ENCODE data around the gene INPP4A. TPM values are rescaled to one million over a fixed set of nuclear protein-coding genes. Genes with fewer than 3 reads are reported as not detected.

The INPP4A gene
- polyA plus RNA-seq, 1 of the 3 experiments (the other 2 are of a cell fraction): 15.0 TPM

DNA sequence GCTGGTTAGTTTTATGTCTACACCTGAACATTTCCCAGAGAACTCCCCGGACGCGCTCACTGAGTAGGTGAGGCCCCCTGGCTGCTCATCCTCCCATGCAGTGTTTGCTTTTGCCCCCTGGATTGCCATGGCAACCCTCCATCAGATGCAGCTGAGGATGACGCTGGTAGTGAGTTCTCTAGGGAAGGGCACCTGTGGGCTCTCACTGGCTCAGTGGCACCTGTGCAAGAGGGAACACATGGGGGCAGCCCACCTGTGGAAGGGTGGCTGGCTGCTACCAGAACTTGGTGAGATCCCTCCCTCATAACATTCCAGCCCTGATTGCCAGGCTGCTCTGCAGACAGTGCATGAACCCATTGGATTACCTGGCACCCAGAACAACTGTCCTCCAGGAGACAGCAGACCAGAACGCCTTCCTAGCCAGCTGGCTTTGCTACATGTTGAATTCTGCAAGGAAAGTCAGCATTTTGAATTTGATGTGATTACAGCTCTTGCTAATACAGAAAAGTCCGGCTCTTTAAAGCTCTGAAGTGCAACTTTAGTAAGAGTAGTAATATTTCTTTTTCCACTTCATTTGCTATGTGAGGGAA lies 142.0 kb downstream of the INPP4A start:
- H3K9ac ChIP-seq: no peak overlapping the region
- H3K9me3 ChIP-seq: no peaks in the 10 kb centered on the region
- H3K79me2 ChIP-seq (ENCODE audit: insufficient read depth): no peaks in the 10 kb centered on the region
- peaks cover 0 to 39% of the 10 kb centered on the region in 2 experiments for H3K36me3 ChIP-seq (replicated peaks in 1 of 2; ENCODE audit: control insufficient read depth in 1 of 2, insufficient read depth in 2 of 2, low read length in 1 of 2)
- WGBS (ENCODE audit: low lambda C conversion rate): 93% methylated on average over 6 of the region's 6 CpGs
- H3K4me2 ChIP-seq: no peak overlapping the region
- H3K27ac ChIP-seq (ENCODE audit: low read depth in 2 of 2, low read length in 1 of 2): no peak overlapping the region
- H3K4me1 ChIP-seq (ENCODE audit: control insufficient read depth in 1 of 2, insufficient read depth in 2 of 2, low read depth in 1 of 2, low read length in 1 of 2): no peaks in the 10 kb centered on the region
- peaks cover 2% of the 10 kb centered on the region for H3F3A ChIP-seq (replicated peaks; ENCODE audit: insufficient read depth)
- H3K9me2 ChIP-seq: no peaks in the 10 kb centered on the region
- H3K27me3 ChIP-seq (ENCODE audit: insufficient read depth): no peaks in the 10 kb centered on the region
- CTCF ChIA-PET: interaction anchor here (1.2 kb wide), 3 partner anchors 9 to 173 kb away, joined by 3 to 4 read pairs (median 4); no protein-coding TSS in a partner anchor
- no peak overlapping the region for H2AFZ ChIP-seq (ENCODE audit: low read depth)
- H3K4me3 ChIP-seq (ENCODE audit: low read depth in 2 of 2, low read length in 1 of 2): no peak overlapping the region
- H4K20me1 ChIP-seq (ENCODE audit: insufficient read depth): no peaks in the 10 kb centered on the region
- POLR2A ChIA-PET: no interaction called here
- TF ChIP-seq NRF1 (IDR thresholded peaks at IDR 0.05; ENCODE audit: low read depth, low read length) (no peak), YY1 (IDR thresholded peaks at IDR 0.05; ENCODE audit: low read depth) (no peak), SMC3 (IDR thresholded peaks at IDR 0.05; ENCODE audit: low read depth, low read length) (no peak), FOXJ3 (CRISPR knock-in tag; IDR thresholded peaks at IDR 0.05) (no peak), TAF1 (IDR thresholded peaks at IDR 0.05; ENCODE audit: borderline replicate concordance, low read depth, low read length) (no peak), POLR2AphosphoS5 (IDR thresholded peaks at IDR 0.05; ENCODE audit: low read depth, low read length) (no peak), RCOR1 (IDR thresholded peaks at IDR 0.05; ENCODE audit: low read length) (no peak), NFIC (IDR thresholded peaks at IDR 0.05; ENCODE audit: borderline replicate concordance) (no peak), GATA2 (CRISPR knock-in tag; IDR thresholded peaks at IDR 0.05) (no peak)
- TF ChIP-seq, protein P1, sequence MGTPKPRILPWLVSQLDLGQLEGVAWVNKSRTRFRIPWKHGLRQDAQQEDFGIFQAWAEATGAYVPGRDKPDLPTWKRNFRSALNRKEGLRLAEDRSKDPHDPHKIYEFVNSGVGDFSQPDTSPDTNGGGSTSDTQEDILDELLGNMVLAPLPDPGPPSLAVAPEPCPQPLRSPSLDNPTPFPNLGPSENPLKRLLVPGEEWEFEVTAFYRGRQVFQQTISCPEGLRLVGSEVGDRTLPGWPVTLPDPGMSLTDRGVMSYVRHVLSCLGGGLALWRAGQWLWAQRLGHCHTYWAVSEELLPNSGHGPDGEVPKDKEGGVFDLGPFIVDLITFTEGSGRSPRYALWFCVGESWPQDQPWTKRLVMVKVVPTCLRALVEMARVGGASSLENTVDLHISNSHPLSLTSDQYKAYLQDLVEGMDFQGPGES (IDR thresholded peaks at IDR 0.05; ENCODE audit: low read depth, low read length): no peak
- TF ChIP-seq, protein P2, sequence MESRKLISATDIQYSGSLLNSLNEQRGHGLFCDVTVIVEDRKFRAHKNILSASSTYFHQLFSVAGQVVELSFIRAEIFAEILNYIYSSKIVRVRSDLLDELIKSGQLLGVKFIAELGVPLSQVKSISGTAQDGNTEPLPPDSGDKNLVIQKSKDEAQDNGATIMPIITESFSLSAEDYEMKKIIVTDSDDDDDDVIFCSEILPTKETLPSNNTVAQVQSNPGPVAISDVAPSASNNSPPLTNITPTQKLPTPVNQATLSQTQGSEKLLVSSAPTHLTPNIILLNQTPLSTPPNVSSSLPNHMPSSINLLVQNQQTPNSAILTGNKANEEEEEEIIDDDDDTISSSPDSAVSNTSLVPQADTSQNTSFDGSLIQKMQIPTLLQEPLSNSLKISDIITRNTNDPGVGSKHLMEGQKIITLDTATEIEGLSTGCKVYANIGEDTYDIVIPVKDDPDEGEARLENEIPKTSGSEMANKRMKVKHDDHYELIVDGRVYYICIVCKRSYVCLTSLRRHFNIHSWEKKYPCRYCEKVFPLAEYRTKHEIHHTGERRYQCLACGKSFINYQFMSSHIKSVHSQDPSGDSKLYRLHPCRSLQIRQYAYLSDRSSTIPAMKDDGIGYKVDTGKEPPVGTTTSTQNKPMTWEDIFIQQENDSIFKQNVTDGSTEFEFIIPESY (IDR thresholded peaks at IDR 0.05; ENCODE audit: borderline replicate concordance, low read depth): no peak
- TF ChIP-seq, protein P3, sequence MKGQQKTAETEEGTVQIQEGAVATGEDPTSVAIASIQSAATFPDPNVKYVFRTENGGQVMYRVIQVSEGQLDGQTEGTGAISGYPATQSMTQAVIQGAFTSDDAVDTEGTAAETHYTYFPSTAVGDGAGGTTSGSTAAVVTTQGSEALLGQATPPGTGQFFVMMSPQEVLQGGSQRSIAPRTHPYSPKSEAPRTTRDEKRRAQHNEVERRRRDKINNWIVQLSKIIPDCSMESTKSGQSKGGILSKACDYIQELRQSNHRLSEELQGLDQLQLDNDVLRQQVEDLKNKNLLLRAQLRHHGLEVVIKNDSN (IDR thresholded peaks at IDR 0.05; ENCODE audit: borderline replicate concordance, low read depth): no peak
- DNase-seq: no peak

DNA sequence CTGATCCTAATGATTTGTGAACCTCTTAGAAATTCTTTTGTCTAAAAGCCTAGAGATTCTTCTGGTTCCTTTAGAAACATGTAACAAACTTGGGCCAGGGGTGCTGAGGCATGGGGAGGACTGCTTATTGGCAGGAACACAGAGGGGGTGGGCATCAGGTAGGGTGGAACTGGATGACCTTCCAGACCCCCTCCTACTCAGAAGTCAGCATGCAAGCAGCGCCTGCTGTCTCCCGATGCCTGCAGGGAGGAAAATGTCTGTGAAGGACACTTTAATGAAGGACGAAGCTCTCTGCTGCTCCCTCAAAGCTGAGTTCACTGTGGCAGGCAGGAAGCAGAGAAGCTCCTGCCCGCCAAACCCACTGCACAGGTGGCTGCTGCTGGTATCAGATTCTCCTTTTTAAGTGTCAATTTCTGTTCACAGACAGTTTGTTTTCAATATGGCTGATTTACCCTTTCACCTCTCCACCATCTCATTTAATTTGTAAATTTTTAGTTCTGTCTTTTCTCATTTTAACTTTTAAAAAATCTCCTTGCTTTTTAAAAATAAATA lies 144.3 kb downstream of the INPP4A start:
- H3K36me3 ChIP-seq (replicated peaks in 1 of 2; ENCODE audit: control insufficient read depth in 1 of 2, insufficient read depth in 2 of 2, low read length in 1 of 2): peaks cover 0 to 24% of the 10 kb centered on the region in 2 experiments
- WGBS (ENCODE audit: low lambda C conversion rate): 75% methylated on average over 1 of the region's 4 CpGs
- no peaks in the 10 kb centered on the region for H3K4me1 ChIP-seq (ENCODE audit: control insufficient read depth in 1 of 2, insufficient read depth in 2 of 2, low read depth in 1 of 2, low read length in 1 of 2)
- CTCF ChIA-PET: interaction anchor here (1.0 to 1.8 kb wide), 3 partner anchors 9 to 20 kb away, joined by 3 to 5 read pairs (median 4); no protein-coding TSS in a partner anchor
- no peaks in the 10 kb centered on the region for H3K9me2 ChIP-seq
- no peak overlapping the region for H3K27ac ChIP-seq (ENCODE audit: low read depth in 2 of 2, low read length in 1 of 2)
- H3K4me2 ChIP-seq: no peak overlapping the region
- no peaks in the 10 kb centered on the region for H3K79me2 ChIP-seq (ENCODE audit: insufficient read depth)
- no peaks in the 10 kb centered on the region for H3K27me3 ChIP-seq (ENCODE audit: insufficient read depth)
- POLR2A ChIA-PET: no interaction called here
- no peak overlapping the region for H3K4me3 ChIP-seq (ENCODE audit: low read depth in 2 of 2, low read length in 1 of 2)
- no peak for DNase-seq
- H3F3A ChIP-seq (replicated peaks; ENCODE audit: insufficient read depth): no peaks in the 10 kb centered on the region
- H4K20me1 ChIP-seq (ENCODE audit: insufficient read depth): no peaks in the 10 kb centered on the region
- TF ChIP-seq, protein P4, sequence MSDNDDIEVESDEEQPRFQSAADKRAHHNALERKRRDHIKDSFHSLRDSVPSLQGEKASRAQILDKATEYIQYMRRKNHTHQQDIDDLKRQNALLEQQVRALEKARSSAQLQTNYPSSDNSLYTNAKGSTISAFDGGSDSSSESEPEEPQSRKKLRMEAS (IDR thresholded peaks at IDR 0.05; ENCODE audit: low read depth): no peak
- TF ChIP-seq, protein P5, sequence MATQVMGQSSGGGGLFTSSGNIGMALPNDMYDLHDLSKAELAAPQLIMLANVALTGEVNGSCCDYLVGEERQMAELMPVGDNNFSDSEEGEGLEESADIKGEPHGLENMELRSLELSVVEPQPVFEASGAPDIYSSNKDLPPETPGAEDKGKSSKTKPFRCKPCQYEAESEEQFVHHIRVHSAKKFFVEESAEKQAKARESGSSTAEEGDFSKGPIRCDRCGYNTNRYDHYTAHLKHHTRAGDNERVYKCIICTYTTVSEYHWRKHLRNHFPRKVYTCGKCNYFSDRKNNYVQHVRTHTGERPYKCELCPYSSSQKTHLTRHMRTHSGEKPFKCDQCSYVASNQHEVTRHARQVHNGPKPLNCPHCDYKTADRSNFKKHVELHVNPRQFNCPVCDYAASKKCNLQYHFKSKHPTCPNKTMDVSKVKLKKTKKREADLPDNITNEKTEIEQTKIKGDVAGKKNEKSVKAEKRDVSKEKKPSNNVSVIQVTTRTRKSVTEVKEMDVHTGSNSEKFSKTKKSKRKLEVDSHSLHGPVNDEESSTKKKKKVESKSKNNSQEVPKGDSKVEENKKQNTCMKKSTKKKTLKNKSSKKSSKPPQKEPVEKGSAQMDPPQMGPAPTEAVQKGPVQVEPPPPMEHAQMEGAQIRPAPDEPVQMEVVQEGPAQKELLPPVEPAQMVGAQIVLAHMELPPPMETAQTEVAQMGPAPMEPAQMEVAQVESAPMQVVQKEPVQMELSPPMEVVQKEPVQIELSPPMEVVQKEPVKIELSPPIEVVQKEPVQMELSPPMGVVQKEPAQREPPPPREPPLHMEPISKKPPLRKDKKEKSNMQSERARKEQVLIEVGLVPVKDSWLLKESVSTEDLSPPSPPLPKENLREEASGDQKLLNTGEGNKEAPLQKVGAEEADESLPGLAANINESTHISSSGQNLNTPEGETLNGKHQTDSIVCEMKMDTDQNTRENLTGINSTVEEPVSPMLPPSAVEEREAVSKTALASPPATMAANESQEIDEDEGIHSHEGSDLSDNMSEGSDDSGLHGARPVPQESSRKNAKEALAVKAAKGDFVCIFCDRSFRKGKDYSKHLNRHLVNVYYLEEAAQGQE (IDR thresholded peaks at IDR 0.05; ENCODE audit: low read depth, low read length): no peak
- no peaks in the 10 kb centered on the region for H3K9me3 ChIP-seq
- no peak overlapping the region for H3K9ac ChIP-seq
- no peak overlapping the region for H2AFZ ChIP-seq (ENCODE audit: low read depth)

All from SK-N-SH (cell line).